Measurements from ENCODE around the gene BOK. TPM values are rescaled to one million over a fixed set of nuclear protein-coding genes. Genes with fewer than 3 reads are reported as not detected.

Gene BOK
- total RNA-seq, 1 donor from 2014 or later, result 35.4 TPM

GRCh38 chr2:241601841-241602240 lies 43.3 kb downstream of the BOK start:
- Histone ChIP-seq H3K36me3 (peaks cover 35 to 74% of the 10 kb centered on the region in 2 donors), H3K27me3 (no peaks in the 10 kb centered on the region), H3K27ac (no peak overlapping the region), H3K4me3 (no peak overlapping the region), H3K4me1 (no peaks in the 10 kb centered on the region), H3K9me3 (no peaks in the 10 kb centered on the region)
- no peak for DNase-seq (ENCODE audit: low spot score in 2 of 2)
- intact Hi-C loops (cut with DNase I), result no loop called here
- no peak for TF ChIP-seq CTCF (IDR thresholded peaks at IDR 0.05)

DNA sequence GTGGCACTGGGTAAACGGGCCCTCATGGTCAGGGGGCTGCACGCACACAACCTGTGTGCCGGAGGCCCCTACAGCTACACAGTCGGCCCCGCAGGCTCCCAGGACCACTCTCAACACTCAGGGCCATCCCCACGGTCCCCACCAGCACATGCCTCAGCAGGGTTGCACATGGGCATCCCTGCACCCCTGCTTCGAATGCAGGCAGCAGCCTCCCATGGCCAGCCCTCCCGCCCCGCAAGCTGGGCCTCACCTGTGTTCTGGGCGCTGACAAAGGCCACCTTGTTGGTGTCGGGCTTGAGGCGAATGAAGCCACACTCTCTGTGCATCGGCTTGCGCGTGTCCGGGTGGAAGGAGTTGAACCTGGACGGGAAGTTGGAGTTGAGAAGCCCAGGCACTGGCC lies 44.2 kb downstream of the BOK start:
- DNase-seq (ENCODE audit: low spot score in 2 of 2), result no peak
- Histone ChIP-seq H3K27me3 (no peaks in the 10 kb centered on the region), H3K27ac (no peak overlapping the region), H3K36me3 (peaks cover 35 to 67% of the 10 kb centered on the region in 2 donors), H3K4me1 (no peaks in the 10 kb centered on the region), H3K9me3 (no peaks in the 10 kb centered on the region), H3K4me3 (no peak overlapping the region)
- no peak for TF ChIP-seq CTCF (IDR thresholded peaks at IDR 0.05)
- intact Hi-C loops (cut with DNase I), result no loop called here

- H3K9me3 ChIP-seq, result no peaks in the 10 kb centered on the region
- TF ChIP-seq CTCF (IDR thresholded peaks at IDR 0.05), result no peak
- H3K4me3 ChIP-seq, result no peak overlapping the region
- no peak overlapping the region for H3K27ac ChIP-seq
- no peaks in the 10 kb centered on the region for H3K4me1 ChIP-seq
- intact Hi-C loops (cut with DNase I), result no loop called here
- DNase-seq (ENCODE audit: low spot score in 2 of 2), result no peak
- no peaks in the 10 kb centered on the region for H3K27me3 ChIP-seq
- peaks cover 35 to 65% of the 10 kb centered on the region in 2 donors for H3K36me3 ChIP-seq
Measured at GRCh38 chr2:241603686-241604085, 45.1 kb downstream of the BOK start.

- Histone ChIP-seq H3K4me1 (peaks cover 0 to 3% of the 10 kb centered on the region in 2 donors), H3K9me3 (no peaks in the 10 kb centered on the region), H3K36me3 (peaks cover 26 to 55% of the 10 kb centered on the region in 2 donors), H3K4me3 (no peak overlapping the region), H3K27ac (no peak overlapping the region), H3K27me3 (no peaks in the 10 kb centered on the region)
- DNase-seq (ENCODE audit: low spot score in 2 of 2), result no peak
- TF ChIP-seq CTCF (IDR thresholded peaks at IDR 0.05), result no peak
- intact Hi-C loops (cut with DNase I), result no loop called here
Measured at GRCh38 chr2:241606186-241606585, 47.6 kb downstream of the BOK start.

GRCh38 chr2:241607162-241607885 lies 48.8 kb downstream of the BOK start:
- H3K27me3 ChIP-seq, result no peaks in the 10 kb centered on the region
- TF ChIP-seq CTCF (IDR thresholded peaks at IDR 0.05), result no peak
- peaks cover 15 to 43% of the 10 kb centered on the region in 2 donors for H3K36me3 ChIP-seq
- peaks cover 0 to 3% of the 10 kb centered on the region in 2 donors for H3K4me1 ChIP-seq
- H3K27ac ChIP-seq, result no peak overlapping the region
- intact Hi-C loops (cut with DNase I), result no loop called here
- no peak overlapping the region for H3K4me3 ChIP-seq
- no peak for DNase-seq (ENCODE audit: low spot score in 2 of 2)
- H3K9me3 ChIP-seq, result no peaks in the 10 kb centered on the region
